Activated CD8-positive, alpha-beta T cell treated with anti-CD3 and anti-CD28 coated beads, Interleukin-2, amount 10 ng/mL, durations not matched to agents 7 days and 5 days (primary cell): ENCODE data around the gene FAM118B. TPM values are rescaled to one million over a fixed set of nuclear protein-coding genes. Genes with fewer than 3 reads are reported as not detected.

Experiments used
- ATAC-seq: fragments of 150-1000 bp; cut with Tn5 transposase; one replicate; pipeline ENCODE4 v1.10.0; 2021; ENCODE audit warnings: moderate library complexity
- CTCF ChIA-PET: fragments of 350-600 bp; sonication (Branson Sonifier 250); formaldehyde crosslinking; loops from one replicate; lab custom pipeline; 2021; ENCODE audit warnings: antibody characterized with exemption; lab: Charles Lee
- POLR2A ChIA-PET: fragments of 350-600 bp; sonication (Branson Sonifier 250); formaldehyde crosslinking; loops from one replicate; lab custom pipeline; 2021; ENCODE audit warnings: antibody characterized with exemption; lab: Charles Lee
- DNase-seq: peaks from one replicate; pipeline ENCODE4 v3.0.0-alpha.2; 2020
- H3K27ac Mint-ChIP-seq: one replicate; pipeline ENCODE4 v1.8.0; 2021; ENCODE audit warnings: mild to moderate bottlenecking, mixed read lengths
- H3K27me3 Mint-ChIP-seq: one replicate; pipeline ENCODE4 v1.8.0; 2021; ENCODE audit warnings: low read depth, mixed read lengths
- H3K36me3 Mint-ChIP-seq: one replicate; pipeline ENCODE4 v1.8.0; 2021; ENCODE audit warnings: low read depth, mixed read lengths
- H3K4me1 Mint-ChIP-seq: one replicate; pipeline ENCODE4 v1.8.0; 2021; ENCODE audit warnings: low read depth, mixed read lengths
- H3K4me3 Mint-ChIP-seq: one replicate; pipeline ENCODE4 v1.8.0; 2021; ENCODE audit warnings: mild to moderate bottlenecking, mixed read lengths
- H3K9me3 Mint-ChIP-seq: one replicate; pipeline ENCODE4 v1.8.0; 2022; ENCODE audit warnings: mixed read lengths; ENCODE audit not compliant: insufficient read depth
- total RNA-seq, 2 experiments: library from RNA; stranded (reverse); gene quantifications; one replicate each; pipeline ENCODE4 v1.2.3, GENCODE V29; 2021

FAM118B gene
- total RNA-seq, 2 experiments from 2014 or later: 11.8 to 12.8 TPM

DNA sequence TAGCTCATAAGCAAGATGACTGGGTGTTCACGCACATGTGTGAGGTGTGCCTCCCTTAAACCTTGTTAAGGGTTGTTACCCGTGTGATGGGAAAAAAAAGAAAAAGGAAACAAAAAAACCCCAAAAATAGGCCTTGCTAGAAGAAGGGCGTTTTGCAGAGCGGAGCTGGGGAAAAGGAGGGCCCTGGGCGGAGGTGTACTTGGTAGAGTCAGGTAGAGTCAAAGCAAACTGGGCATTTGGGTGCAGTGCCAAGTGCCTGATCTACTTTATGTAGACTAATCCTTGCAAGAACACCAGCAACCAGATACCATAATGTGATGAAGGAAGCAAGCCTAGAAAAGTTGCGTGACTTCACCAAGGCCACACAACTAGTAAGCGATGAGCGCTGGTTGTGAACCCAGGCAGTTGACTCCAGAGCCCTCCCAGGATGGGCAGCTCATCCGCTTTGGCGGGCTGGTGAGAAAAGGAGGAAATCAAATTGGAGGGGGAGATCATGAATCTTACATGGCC is 70.1 kb downstream of the FAM118B start:
- H3K4me3 Mint-ChIP-seq: peak overlapping the region; percentile 81
- no peaks in the 10 kb centered on the region for H3K9me3 Mint-ChIP-seq
- H3K36me3 Mint-ChIP-seq: peaks cover 28% of the 10 kb centered on the region
- H3K4me1 Mint-ChIP-seq: peaks cover 49% of the 10 kb centered on the region
- peak overlapping the region; percentile 86 for H3K27ac Mint-ChIP-seq
- no peak for DNase-seq
- ChIA-PET CTCF (interaction anchor here (0.9 to 1.5 kb wide), 4 partner anchors 14 to 37 kb away, joined by 3 to 5 read pairs (median 4); partner anchors contain the start of gene SRPRA), POLR2A (interaction anchor here (1.1 to 4.9 kb wide), 5 partner anchors 11 to 72 kb away, joined by 3 to 52 read pairs (median 5); partner anchors contain the start of genes DCPS, FOXRED1 and SRPRA)
- ATAC-seq: no peak
- no peaks in the 10 kb centered on the region for H3K27me3 Mint-ChIP-seq

DNA sequence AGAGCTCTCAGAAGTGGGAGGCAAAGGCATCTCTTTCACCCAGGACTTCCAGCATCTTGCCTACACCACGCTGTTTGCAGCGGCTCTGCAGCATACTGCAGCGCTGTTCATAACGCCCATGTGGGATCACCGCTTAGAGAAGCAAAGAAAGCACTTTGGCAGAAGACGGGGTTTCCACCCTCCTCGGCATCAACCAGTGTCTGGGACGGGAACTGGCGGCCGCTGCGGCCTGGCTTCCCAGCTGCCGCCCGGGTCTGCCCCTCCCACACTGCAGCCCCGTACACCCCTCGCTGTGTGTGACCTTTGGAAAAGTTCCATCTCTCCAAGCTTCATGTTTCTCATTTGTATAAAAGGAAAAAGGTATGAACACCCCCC is 70.8 kb downstream of the FAM118B start:
- Mint-ChIP-seq H3K36me3 (peaks cover 26% of the 10 kb centered on the region), H3K9me3 (no peaks in the 10 kb centered on the region), H3K4me3 (peak overlapping the region; percentile 81), H3K27me3 (no peaks in the 10 kb centered on the region), H3K4me1 (peaks cover 49% of the 10 kb centered on the region), H3K27ac (peak overlapping the region; percentile 86)
- ChIA-PET CTCF (interaction anchor here (0.7 to 2.2 kb wide), 5 partner anchors 14 to 694 kb away, joined by 3 to 5 read pairs (median 4); partner anchors contain the start of gene SRPRA), POLR2A (interaction anchor here (0.6 to 4.9 kb wide), 7 partner anchors 12 to 687 kb away, joined by 3 to 52 read pairs (median 5); partner anchors contain the start of genes DCPS, FOXRED1 and SRPRA)
- ATAC-seq (peak; percentile 34), DNase-seq (peak; percentile 48)

DNA sequence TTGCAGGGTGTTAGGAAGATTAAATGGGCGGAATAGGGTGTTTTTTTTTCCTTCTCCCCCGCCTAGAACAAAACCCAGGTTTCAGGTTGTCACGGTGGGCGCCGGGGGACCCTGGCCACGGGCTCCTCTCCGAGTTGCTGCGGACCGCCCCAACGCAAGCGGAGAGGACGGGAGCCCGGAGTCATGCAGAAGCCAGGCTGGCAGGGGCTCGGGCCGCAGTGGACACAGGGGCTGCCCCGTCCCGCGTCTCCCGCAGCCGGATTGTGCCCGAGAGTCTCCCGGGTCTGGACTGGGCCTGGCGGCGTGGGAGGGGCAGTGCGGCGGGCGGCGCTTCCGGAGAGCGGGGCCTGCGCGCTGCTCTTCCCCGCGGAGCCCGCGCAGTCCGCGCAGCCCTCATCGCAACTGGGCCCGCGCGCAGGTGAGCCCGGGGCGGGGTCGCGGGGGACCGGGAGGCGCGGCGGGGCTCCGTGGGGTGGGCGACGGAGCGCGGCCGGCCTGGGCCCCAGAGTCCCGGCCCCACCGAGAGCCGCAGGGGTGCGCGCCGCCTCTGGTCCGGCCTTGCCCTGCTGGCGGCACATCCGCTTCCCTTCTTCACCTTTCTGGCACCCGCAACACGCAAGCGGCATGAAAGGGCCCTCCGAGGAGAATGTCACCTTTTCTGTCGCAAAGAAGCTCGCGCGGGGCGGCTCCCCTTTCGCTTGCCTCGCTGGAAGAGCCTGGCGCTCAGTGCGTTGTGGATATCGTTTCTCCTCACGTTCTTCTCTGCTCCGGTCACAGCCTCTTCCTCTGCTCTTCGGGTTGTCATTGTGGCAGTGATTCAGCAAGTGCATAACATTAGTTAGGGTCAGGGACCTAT is 71.4 kb downstream of the FAM118B start, which contains the start of gene TIRAP:
Gene TIRAP (plus strand): TSS at position 358 of the 856 bp plus-strand sequence. CDS start 7,802 bp downstream, outside the sequence.
- CTCF ChIA-PET: interaction anchor here (0.7 to 2.2 kb wide), 7 partner anchors 14 to 695 kb away, joined by 3 to 5 read pairs (median 4); partner anchors contain the start of genes FOXRED1 and SRPRA
- Mint-ChIP-seq H3K36me3 (peaks cover 21% of the 10 kb centered on the region), H3K9me3 (no peaks in the 10 kb centered on the region), H3K27ac (peak within 1 kb of the TSS; percentile 94), H3K4me3 (peak within 1 kb of the TSS; percentile 93), H3K4me1 (peaks cover 49% of the 10 kb centered on the region), H3K27me3 (no peaks in the 10 kb centered on the region)
- ATAC-seq (peak; percentile 87), DNase-seq (peak; percentile 78)
- POLR2A ChIA-PET: interaction anchor here (0.6 to 4.9 kb wide), 8 partner anchors 13 to 687 kb away, joined by 3 to 52 read pairs (median 5); partner anchors contain the start of genes DCPS, FOXRED1 and SRPRA

DNA sequence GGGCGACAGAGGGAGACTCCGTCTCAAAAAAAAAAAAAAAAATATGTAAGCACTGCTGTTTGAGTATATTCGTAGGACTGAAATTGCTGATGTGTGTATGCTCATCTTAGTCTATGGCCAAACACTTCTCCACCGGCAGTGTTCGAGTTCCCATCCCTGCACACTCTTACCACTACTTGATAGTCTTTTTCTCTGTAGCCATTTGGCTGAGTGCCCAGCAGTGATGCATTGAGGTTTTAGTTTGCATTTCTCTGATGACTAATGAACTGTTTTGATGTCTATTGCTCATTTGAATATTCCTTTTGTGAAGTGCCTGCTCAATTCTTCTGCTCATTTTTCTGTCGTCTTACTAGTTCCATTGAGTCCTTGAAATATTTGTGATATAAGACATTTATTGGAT is 73.2 kb downstream of the FAM118B start:
- Mint-ChIP-seq H3K4me3 (peak overlapping the region; percentile 53), H3K36me3 (peaks cover 17% of the 10 kb centered on the region), H3K9me3 (no peaks in the 10 kb centered on the region), H3K4me1 (peaks cover 48% of the 10 kb centered on the region), H3K27ac (peak overlapping the region; percentile 56), H3K27me3 (no peaks in the 10 kb centered on the region)
- DNase-seq: peak; percentile 66
- CTCF ChIA-PET: no interaction called here
- no peak for ATAC-seq
- POLR2A ChIA-PET: no interaction called here

DNA sequence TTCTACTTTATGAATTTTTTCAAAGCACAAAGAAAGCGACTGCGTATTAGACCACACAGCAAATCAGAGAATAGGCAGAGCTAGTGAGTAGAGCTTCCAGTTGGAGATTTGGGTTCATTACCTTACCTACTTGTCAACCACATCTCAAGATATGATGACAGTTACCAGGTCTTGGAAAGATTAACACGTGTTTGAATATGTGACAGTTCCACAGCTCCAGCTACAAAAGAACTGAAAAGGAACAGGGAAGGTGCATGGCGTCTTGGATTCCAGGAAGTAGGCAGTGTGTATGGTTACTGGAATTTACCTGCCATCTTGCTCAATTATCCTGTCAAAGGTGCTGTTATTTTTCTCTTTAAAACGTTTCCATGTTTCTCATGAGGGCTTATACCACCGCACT is 76.7 kb downstream of the FAM118B start:
- Mint-ChIP-seq H3K27ac (no peak overlapping the region), H3K27me3 (no peaks in the 10 kb centered on the region), H3K9me3 (no peaks in the 10 kb centered on the region), H3K4me1 (peaks cover 21% of the 10 kb centered on the region), H3K4me3 (no peak overlapping the region), H3K36me3 (peaks cover 36% of the 10 kb centered on the region)
- POLR2A ChIA-PET: no interaction called here
- ATAC-seq: no peak
- CTCF ChIA-PET: interaction anchor here (0.7 kb wide), 1 partner anchor 22 kb away, joined by 3 read pairs; no protein-coding TSS in a partner anchor
- DNase-seq: no peak

DNA sequence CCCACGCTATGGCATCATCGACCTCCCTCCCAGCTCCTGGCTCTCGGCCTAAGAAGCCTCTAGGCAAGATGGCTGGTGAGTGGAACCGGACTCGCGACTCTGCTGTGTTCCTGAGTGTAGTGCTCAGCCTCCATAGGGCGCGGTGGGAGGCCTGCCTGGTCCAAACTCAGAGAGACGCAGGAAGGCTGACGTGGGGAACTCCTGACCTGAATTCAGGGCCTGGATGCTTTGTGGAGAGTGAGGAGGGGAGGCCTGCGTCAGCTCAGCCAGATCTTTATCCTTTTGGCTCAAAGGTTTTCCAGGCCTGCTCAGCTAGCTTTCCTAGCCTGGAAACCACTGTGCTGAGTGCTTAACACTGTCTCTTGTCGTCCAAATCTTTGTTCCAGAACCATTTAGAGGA is 79.3 kb downstream of the FAM118B start:
- H3K4me1 Mint-ChIP-seq: peaks cover 10% of the 10 kb centered on the region

DNA sequence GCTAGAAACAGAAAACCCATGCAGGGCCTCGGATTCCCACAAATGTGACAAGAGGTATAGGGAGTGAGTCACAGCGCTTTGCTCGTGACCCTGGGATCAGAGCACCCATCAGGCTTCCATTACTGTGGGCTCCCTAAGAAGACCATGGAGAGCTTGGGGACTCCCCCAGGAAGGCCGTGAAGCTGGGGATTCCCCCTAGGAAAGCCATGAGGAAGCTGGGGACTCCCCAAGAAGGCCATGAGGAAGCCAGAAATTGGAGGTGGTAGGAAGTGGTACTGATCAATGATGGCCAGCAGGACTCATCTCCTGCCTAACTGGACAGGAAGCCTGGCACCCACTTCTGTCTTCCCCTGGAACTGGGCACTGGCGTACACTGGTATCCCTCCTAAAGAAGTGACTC is 82.1 kb downstream of the FAM118B start:
- Mint-ChIP-seq H3K4me3 (no peak overlapping the region), H3K27me3 (no peaks in the 10 kb centered on the region), H3K36me3 (peaks cover 42% of the 10 kb centered on the region), H3K4me1 (peaks cover 5% of the 10 kb centered on the region), H3K27ac (no peak overlapping the region), H3K9me3 (no peaks in the 10 kb centered on the region)
- no peak for ATAC-seq
- no peak for DNase-seq
- ChIA-PET CTCF (interaction anchor here (1.2 kb wide), 1 partner anchor 10 kb away, joined by 3 read pairs; the partner anchor contains the start of gene DCPS), POLR2A (no interaction called here)

More for the DNA sequence above, 79.3 kb downstream of the FAM118B start:
- Mint-ChIP-seq H3K27ac (no peak overlapping the region), H3K9me3 (no peaks in the 10 kb centered on the region), H3K36me3 (peaks cover 47% of the 10 kb centered on the region), H3K4me3 (no peak overlapping the region), H3K27me3 (no peaks in the 10 kb centered on the region)
- DNase-seq (no peak), ATAC-seq (no peak)
- POLR2A ChIA-PET: interaction anchor here (1.7 kb wide), 1 partner anchor 13 kb away, joined by 7 read pairs; the partner anchor contains the start of gene DCPS
- CTCF ChIA-PET: interaction anchor here (0.9 to 1.4 kb wide), 2 partner anchors 22 to 190 kb away, joined by 3 to 5 read pairs; partner anchors contain the start of genes FOXRED1 and SRPRA

DNA sequence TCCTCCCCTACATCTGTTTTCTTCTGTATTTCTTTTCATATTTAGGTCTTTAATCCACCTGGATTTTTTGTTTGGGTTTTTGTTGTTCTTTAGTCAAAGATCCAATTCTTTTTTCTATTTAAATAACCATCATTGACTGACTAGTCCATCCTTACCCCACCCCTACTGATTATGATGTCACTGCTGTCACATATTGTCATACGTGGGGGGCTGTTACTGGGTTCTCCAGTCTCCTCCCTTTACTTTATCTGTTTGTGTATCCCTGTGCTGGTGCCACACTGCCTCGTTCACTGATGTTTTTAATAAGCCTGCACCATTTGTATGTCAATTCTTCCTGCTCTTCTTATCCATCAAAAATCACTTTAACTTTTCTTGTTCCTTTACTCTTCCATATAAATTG is 85.4 kb downstream of the FAM118B start:
- no peaks in the 10 kb centered on the region for H3K9me3 Mint-ChIP-seq
- H3K4me1 Mint-ChIP-seq: peaks cover 5% of the 10 kb centered on the region
- peaks cover 29% of the 10 kb centered on the region for H3K36me3 Mint-ChIP-seq
- DNase-seq (no peak), ATAC-seq (no peak)
- no peak overlapping the region for H3K27ac Mint-ChIP-seq
- H3K4me3 Mint-ChIP-seq: no peak overlapping the region
- H3K27me3 Mint-ChIP-seq: no peaks in the 10 kb centered on the region
- POLR2A ChIA-PET: no interaction called here
- CTCF ChIA-PET: interaction anchor here (0.6 to 1.1 kb wide), 2 partner anchors 14 to 16 kb away, joined by 3 read pairs; no protein-coding TSS in a partner anchor

DNA sequence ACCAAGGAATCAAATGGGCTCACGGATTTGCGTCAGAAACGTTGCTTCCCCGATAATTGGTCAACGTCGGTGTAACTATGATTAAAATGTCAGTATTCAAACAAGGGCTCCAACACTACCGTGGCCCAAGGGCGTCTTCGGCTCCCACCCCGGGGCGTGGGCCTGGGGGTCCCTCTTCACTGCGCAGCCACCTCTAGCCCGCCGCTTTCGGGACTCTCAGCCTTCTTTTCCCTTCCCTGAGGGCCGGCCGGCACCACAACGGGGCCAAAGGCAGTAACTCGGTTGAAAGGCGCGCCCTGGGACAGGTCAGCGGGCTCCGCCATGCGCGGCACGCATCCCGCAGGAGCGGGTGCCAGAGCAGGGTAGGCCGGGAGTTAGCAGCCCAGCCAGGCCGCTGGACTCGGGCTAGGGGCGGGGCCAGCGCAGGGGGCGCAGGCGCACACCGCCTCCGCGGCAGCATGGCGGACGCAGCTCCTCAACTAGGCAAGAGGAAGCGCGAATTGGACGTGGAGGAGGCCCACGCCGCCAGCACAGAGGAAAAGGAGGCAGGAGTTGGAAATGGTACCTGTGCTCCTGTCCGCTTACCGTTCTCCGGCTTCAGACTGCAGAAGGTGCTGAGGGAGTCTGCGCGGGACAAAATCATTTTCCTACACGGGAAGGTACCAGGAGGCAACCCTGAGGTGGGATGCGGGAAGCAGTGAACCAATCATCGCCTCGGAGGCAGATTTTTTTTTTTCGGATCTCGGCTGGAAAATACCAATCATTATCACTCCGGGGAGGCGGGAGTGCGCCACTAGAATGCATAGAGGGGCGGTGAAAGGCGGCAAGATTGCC is 92.3 kb downstream of the FAM118B start, which contains the start of gene DCPS:
Gene DCPS (plus strand): TSS at position 438 of the 834 bp plus-strand sequence. CDS start 21 bp downstream, at position 459.
- POLR2A ChIA-PET: interaction anchor here (0.8 to 2.4 kb wide), 12 partner anchors 13 to 734 kb away, joined by 3 to 18 read pairs (median 4); partner anchors contain the start of genes FOXRED1 and SRPRA
- H3K4me3 Mint-ChIP-seq: peak within 1 kb of the TSS; percentile 81
- ATAC-seq (peak; percentile 99), DNase-seq (peak; percentile 88)
- H3K4me1 Mint-ChIP-seq: peaks cover 33% of the 10 kb centered on the region
- H3K27ac Mint-ChIP-seq: peak within 1 kb of the TSS; percentile 97
- CTCF ChIA-PET: interaction anchor here (0.6 to 9.0 kb wide), 7 partner anchors 9 to 175 kb away, joined by 3 to 80 read pairs (median 3); no protein-coding TSS in a partner anchor
- H3K27me3 Mint-ChIP-seq: no peaks in the 10 kb centered on the region
- H3K9me3 Mint-ChIP-seq: no peaks in the 10 kb centered on the region
- H3K36me3 Mint-ChIP-seq: peaks cover 32% of the 10 kb centered on the region

DNA sequence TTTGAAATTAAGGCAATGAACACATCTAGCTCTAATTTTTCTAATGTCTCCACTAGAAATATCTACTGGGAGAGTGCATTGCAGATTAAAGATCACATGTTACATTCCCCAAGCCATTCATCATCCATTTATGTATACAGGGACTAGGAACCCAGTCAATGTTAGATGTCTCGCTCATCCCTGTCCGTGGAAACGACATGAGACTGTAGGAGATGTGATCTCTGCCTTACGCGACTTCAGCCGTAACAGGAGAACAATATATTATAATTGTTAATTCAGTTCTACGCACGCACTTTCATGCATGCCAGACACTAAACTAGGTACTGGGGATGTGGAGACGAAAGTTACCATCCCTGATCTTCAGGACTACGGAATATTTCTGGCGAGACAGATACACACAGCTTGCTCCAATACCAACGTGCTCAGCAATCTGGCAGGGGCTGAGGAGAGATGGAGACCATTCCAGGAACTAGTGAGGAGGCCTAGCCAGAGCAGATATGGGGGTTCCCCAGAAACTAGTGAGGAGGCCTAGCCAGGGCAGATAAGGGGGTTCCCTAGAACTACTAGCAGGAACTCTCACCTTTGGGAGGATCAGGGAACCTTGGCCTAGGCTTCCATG is 93.0 kb downstream of the FAM118B start:
- ChIA-PET CTCF (interaction anchor here (0.6 to 9.0 kb wide), 7 partner anchors 10 to 175 kb away, joined by 3 to 80 read pairs (median 3); no protein-coding TSS in a partner anchor), POLR2A (interaction anchor here (0.8 to 2.4 kb wide), 12 partner anchors 12 to 735 kb away, joined by 3 to 18 read pairs (median 4); partner anchors contain the start of genes FOXRED1 and SRPRA)
- ATAC-seq (peak; percentile 3), DNase-seq (no peak)
- Mint-ChIP-seq H3K27ac (peak overlapping the region; percentile 97), H3K36me3 (peaks cover 28% of the 10 kb centered on the region), H3K9me3 (no peaks in the 10 kb centered on the region), H3K27me3 (no peaks in the 10 kb centered on the region), H3K4me1 (peaks cover 33% of the 10 kb centered on the region), H3K4me3 (peak overlapping the region; percentile 81)
